SK-N-SH (cell line): ENCODE measurements around the gene PLB1. TPM values are rescaled to one million over a fixed set of nuclear protein-coding genes. Genes with fewer than 3 reads are reported as not detected.

ENCODE experiments used
- CTCF ChIA-PET: fragments of 300-600, 350-600 bp; formaldehyde crosslinking; extraction: SDS; loops from one replicate; lab custom pipeline; 2021; lab: Yijun Ruan, JAX
- POLR2A ChIA-PET: fragments of 350-600 bp; sonication (Branson Sonifier 250); formaldehyde crosslinking; extraction: SDS; loops from one replicate; lab custom pipeline; 2020; ENCODE audit warnings: antibody characterized with exemption, inconsistent platforms; lab: Yijun Ruan, JAX
- DNase-seq: peaks from one replicate; pipeline ENCODE4 v3.0.0; 2012
- H2AFZ ChIP-seq: fragments of 200-600 bp; sonication (generic); 2 replicates; pipeline ENCODE4 v1.8.1; 2016; ENCODE audit warnings: antibody characterized with exemption, mild to moderate bottlenecking, low read depth
- H3F3A ChIP-seq: fragments of 200-600 bp; sonication (generic); replicated peaks from 2 replicates; pipeline ENCODE3; 2016; ENCODE audit warnings: antibody characterized with exemption, mild to moderate bottlenecking; ENCODE audit not compliant: insufficient read depth
- H3K27ac ChIP-seq, 2 experiments: fragments of 200-500 bp in 1 of 2; fragments of 200-600 bp in 1 of 2; sonication (Bioruptor generic) in 1 of 2; sonication (generic), shearing (Covaris generic) in 1 of 2; 2 replicates each; pipeline versions ENCODE4 v1.5.1 to v1.6.1; 2014 to 2016; ENCODE audit warnings: low read depth in 2 of 2, inconsistent platforms in 1 of 2, low read length in 1 of 2, mild to moderate bottlenecking in 1 of 2, mixed read lengths in 1 of 2
- H3K27me3 ChIP-seq: fragments of 200-600 bp; sonication (generic), shearing (Covaris generic); 2 replicates; pipeline ENCODE4 v1.6.1; 2016; ENCODE audit warnings: mixed run types; ENCODE audit not compliant: insufficient read depth
- H3K36me3 ChIP-seq, 2 experiments: fragments of 200-500 bp in 1 of 2; fragments of 200-600 bp in 1 of 2; sonication (Bioruptor generic) in 1 of 2; sonication (generic) in 1 of 2; replicated peaks in 1 of 2; 2 replicates each; pipeline versions ENCODE3 to v1.5.1; 2014 to 2016; ENCODE audit warnings: low read length in 1 of 2, mild to moderate bottlenecking in 1 of 2; ENCODE audit not compliant: insufficient read depth in 2 of 2, control insufficient read depth in 1 of 2
- H3K4me1 ChIP-seq, 2 experiments: fragments of 200-500 bp in 1 of 2; fragments of 200-600 bp in 1 of 2; sonication (Bioruptor generic) in 1 of 2; sonication (generic), shearing (Covaris generic) in 1 of 2; 2 replicates each; pipeline versions ENCODE4 v1.5.1 to v1.6.1; 2014 to 2016; ENCODE audit warnings: low read depth in 1 of 2, low read length in 1 of 2, mixed run types in 1 of 2; ENCODE audit not compliant: insufficient read depth in 2 of 2, control insufficient read depth in 1 of 2
- H3K4me2 ChIP-seq: fragments of 200-600 bp; sonication (generic), shearing (Covaris generic); 2 replicates; pipeline ENCODE4 v1.6.1; 2017; ENCODE audit warnings: mixed run types
- H3K4me3 ChIP-seq, 2 experiments: fragments of 200-500 bp in 1 of 2; fragments of 200-600 bp in 1 of 2; sonication (Bioruptor generic) in 1 of 2; sonication (generic), shearing (Covaris generic) in 1 of 2; 2 replicates each; pipeline versions ENCODE4 v1.5.1 to v1.8.1; 2014 to 2016; ENCODE audit warnings: low read depth in 2 of 2, inconsistent platforms in 1 of 2, low read length in 1 of 2, mild to moderate bottlenecking in 1 of 2, mixed read lengths in 1 of 2, moderate library complexity in 1 of 2
- H3K79me2 ChIP-seq: fragments of 200-600 bp; sonication (generic); 2 replicates; pipeline ENCODE4 v1.8.1; 2017; ENCODE audit warnings: mild to moderate bottlenecking; ENCODE audit not compliant: insufficient read depth
- H3K9ac ChIP-seq: fragments of 200-600 bp; sonication (generic); 2 replicates; pipeline ENCODE4 v1.6.1; 2017; ENCODE audit warnings: mixed run types
- H3K9me2 ChIP-seq: fragments of 200-600 bp; sonication (generic); 2 replicates; pipeline ENCODE4 v1.6.1; 2017; ENCODE audit warnings: mixed run types
- H3K9me3 ChIP-seq: fragments of 200-600 bp; sonication (generic); 2 replicates; pipeline ENCODE4 v1.6.1; 2017; ENCODE audit warnings: mixed run types, mild to moderate bottlenecking, moderate library complexity
- H4K20me1 ChIP-seq: fragments of 200-600 bp; sonication (generic); 2 replicates; pipeline ENCODE4 v1.6.1; 2017; ENCODE audit warnings: mild to moderate bottlenecking, mixed run types; ENCODE audit not compliant: insufficient read depth
- CHD2 ChIP-seq: fragments of 150-350 bp; IDR thresholded peaks from 2 replicates; pipeline ENCODE4 v1.6.1; 2018; ENCODE audit warnings: low read length; ENCODE audit not compliant: partially characterized antibody
- CTCF ChIP-seq: fragments of 200-600 bp; sonication (generic); IDR thresholded peaks from 2 replicates; pipeline ENCODE4 v1.6.1; 2017; ENCODE audit warnings: antibody characterized with exemption, mild to moderate bottlenecking, moderate library complexity
- EP300 ChIP-seq, 2 experiments: IDR thresholded peaks; 2 replicates each; pipeline versions ENCODE4 v1.4.0 to v1.6.1; 2012; ENCODE audit warnings: borderline replicate concordance in 1 of 2, low read depth in 1 of 2, low read length in 1 of 2
- FOXM1 ChIP-seq: IDR thresholded peaks from 2 replicates; pipeline ENCODE4 v1.4.0; 2012; ENCODE audit warnings: low read depth, mild to moderate bottlenecking
- GABPA ChIP-seq: IDR thresholded peaks from 2 replicates; pipeline ENCODE4 v1.4.0; 2012; ENCODE audit warnings: low read depth, mild to moderate bottlenecking
- GATA2 ChIP-seq: sonication (generic); formaldehyde crosslinking; IDR thresholded peaks from 2 replicates; pipeline ENCODE4 v1.5.0; 2020; ENCODE audit warnings: mild to moderate bottlenecking, missing genetic modification reagents
- JUND ChIP-seq: IDR thresholded peaks from 2 replicates; pipeline ENCODE4 v1.4.0; 2012
- RCOR1 ChIP-seq: fragments of 150-350 bp; IDR thresholded peaks from 2 replicates; pipeline ENCODE4 v1.6.1; 2017; ENCODE audit warnings: antibody characterized with exemption, low read length
- REST ChIP-seq: IDR thresholded peaks from 2 replicates; pipeline ENCODE4 v1.6.1; 2012; ENCODE audit warnings: mild to moderate bottlenecking, low read depth, low read length, moderate library complexity
- RXRA ChIP-seq: IDR thresholded peaks from 2 replicates; pipeline ENCODE4 v1.4.0; 2012; ENCODE audit warnings: low read depth, mild to moderate bottlenecking, borderline replicate concordance
- SMC3 ChIP-seq: IDR thresholded peaks from 2 replicates; pipeline ENCODE4 v1.6.1; 2012; ENCODE audit warnings: low read depth, low read length, improper control_type of control experiment
- TAF1 ChIP-seq: IDR thresholded peaks from 2 replicates; pipeline ENCODE4 v1.6.1; 2012; ENCODE audit warnings: low read depth, mild to moderate bottlenecking, low read length, moderate library complexity, borderline replicate concordance
- TCF12 ChIP-seq: IDR thresholded peaks from 2 replicates; pipeline ENCODE4 v1.4.0; 2012
- TEAD4 ChIP-seq: IDR thresholded peaks from 2 replicates; pipeline ENCODE4 v1.4.0; 2012; ENCODE audit warnings: mild to moderate bottlenecking, borderline replicate concordance; ENCODE audit not compliant: insufficient read depth
- WGBS: methylation state at CpG from one replicate; pipeline ENCODE4 v1.1.6; 2017; ENCODE audit warnings: low lambda C conversion rate; 5-methylcytosine and 5-hydroxymethylcytosine counted together
- polyA plus RNA-seq, 3 experiments: library from polyadenylated mRNA; depleted of rRNA; stranded (reverse); fragments of >200 nt; gene quantifications; 2 replicates each; pipeline ENCODE4 v1.2.3, GENCODE V29; 2012

PLB1 gene
- polyA plus RNA-seq, 1 of the 3 experiments (the other 2 are of a cell fraction), result 0.10 TPM

- Histone ChIP-seq H3K27me3 (peaks cover 9% of the 10 kb centered on the region; the same call in 1 of the 2 replicates), H3K79me2 (no peaks in the 10 kb centered on the region)
- 91% methylated on average over 4 of the region's 5 CpGs for WGBS
- TF ChIP-seq REST (peak; percentile 79; the same call in 1 of the 2 replicates), RXRA (no peak)
- TF ChIP-seq, all 33 proteins: peak for 1
- Histone ChIP-seq H3K36me3 (no peaks in the 10 kb centered on the region), H3F3A (no peaks in the 10 kb centered on the region), H3K9ac (no peak overlapping the region), H3K9me2 (no peaks in the 10 kb centered on the region), H3K27ac (no peak overlapping the region), H3K9me3 (no peaks in the 10 kb centered on the region), H3K4me1 (peaks cover 0 to 13% of the 10 kb centered on the region in 2 experiments; a peak in 1 of 4 replicates), H3K4me3 (no peak overlapping the region), H3K4me2 (no peak overlapping the region), H4K20me1 (no peaks in the 10 kb centered on the region), H2AFZ (no peak overlapping the region)
- ChIA-PET CTCF (interaction anchor here (1.4 to 2.9 kb wide), 2 partner anchors 23 to 50 kb away, joined by 5 to 16 read pairs; no protein-coding TSS in a partner anchor), POLR2A (interaction anchor here (0.6 kb wide), 1 partner anchor 24 kb away, joined by 6 read pairs; no protein-coding TSS in a partner anchor)
- no peak for DNase-seq
Measured at GRCh38 chr2:28544036-28544346, 48.1 kb downstream of the PLB1 start.

GRCh38 chr2:28544405-28544921 lies 48.6 kb downstream of the PLB1 start:
- Histone ChIP-seq H3K27me3 (peaks cover 9% of the 10 kb centered on the region; the same call in 1 of the 2 replicates), H3F3A (no peaks in the 10 kb centered on the region), H3K27ac (no peak overlapping the region), H2AFZ (no peak overlapping the region), H3K4me1 (peaks cover 0 to 13% of the 10 kb centered on the region in 2 experiments; a peak in 1 of 4 replicates), H3K9me3 (no peaks in the 10 kb centered on the region), H3K4me2 (no peak overlapping the region), H3K4me3 (no peak overlapping the region), H3K9me2 (no peaks in the 10 kb centered on the region), H3K36me3 (no peaks in the 10 kb centered on the region), H3K79me2 (no peaks in the 10 kb centered on the region), H3K9ac (no peak overlapping the region), H4K20me1 (no peaks in the 10 kb centered on the region)
- DNase-seq, result peak; percentile 70
- TF ChIP-seq JUND, result no peak
- TF ChIP-seq GATA2 (CRISPR knock-in tag), result peak; percentile 92
- 68% methylated on average over 8 of the region's 8 CpGs for WGBS
- POLR2A ChIA-PET, result interaction anchor here (0.6 kb wide), 1 partner anchor 23 kb away, joined by 6 read pairs; no protein-coding TSS in a partner anchor
- CTCF ChIA-PET, result interaction anchor here (0.7 to 2.9 kb wide), 3 partner anchors 14 to 50 kb away, joined by 3 to 16 read pairs (median 5); no protein-coding TSS in a partner anchor

- no peak for DNase-seq
- Histone ChIP-seq H3K9ac (no peak overlapping the region), H3K4me2 (no peak overlapping the region), H3K9me2 (no peaks in the 10 kb centered on the region), H3K9me3 (no peaks in the 10 kb centered on the region), H3K4me1 (peaks cover 0 to 13% of the 10 kb centered on the region in 2 experiments; a peak in 1 of 4 replicates), H3K27me3 (peaks cover 9% of the 10 kb centered on the region; the same call in 1 of the 2 replicates), H4K20me1 (no peaks in the 10 kb centered on the region), H3K36me3 (no peaks in the 10 kb centered on the region), H3K27ac (no peak overlapping the region), H3K79me2 (no peaks in the 10 kb centered on the region), H3F3A (no peaks in the 10 kb centered on the region), H2AFZ (no peak overlapping the region), H3K4me3 (no peak overlapping the region)
- ChIA-PET POLR2A (no interaction called here), CTCF (interaction anchor here (0.7 to 2.9 kb wide), 4 partner anchors 13 to 52 kb away, joined by 3 to 16 read pairs (median 4); no protein-coding TSS in a partner anchor)
- WGBS, result 61% methylated on average over 14 of the region's 18 CpGs
- TF ChIP-seq CHD2, result no peak
- no peak for TF ChIP-seq GABPA
- TF ChIP-seq SMC3, result no peak
- TF ChIP-seq FOXM1, result no peak
- no peak for TF ChIP-seq TEAD4
- no peak for TF ChIP-seq JUND
- no peak for TF ChIP-seq TCF12
- no peak for TF ChIP-seq TAF1
- no peak for TF ChIP-seq EP300 (IDR thresholded peaks at IDR 0.05; ENCODE audit: borderline replicate concordance in 1 of 2, low read depth in 1 of 2, low read length in 1 of 2)
- no peak for TF ChIP-seq RCOR1
- no peak for TF ChIP-seq CTCF
- no peak for TF ChIP-seq GATA2 (CRISPR knock-in tag)
Measured at GRCh38 chr2:28544922-28545589, 49.2 kb downstream of the PLB1 start.
